ENCODE measurements around the gene PPP1R1C.

DNA sequence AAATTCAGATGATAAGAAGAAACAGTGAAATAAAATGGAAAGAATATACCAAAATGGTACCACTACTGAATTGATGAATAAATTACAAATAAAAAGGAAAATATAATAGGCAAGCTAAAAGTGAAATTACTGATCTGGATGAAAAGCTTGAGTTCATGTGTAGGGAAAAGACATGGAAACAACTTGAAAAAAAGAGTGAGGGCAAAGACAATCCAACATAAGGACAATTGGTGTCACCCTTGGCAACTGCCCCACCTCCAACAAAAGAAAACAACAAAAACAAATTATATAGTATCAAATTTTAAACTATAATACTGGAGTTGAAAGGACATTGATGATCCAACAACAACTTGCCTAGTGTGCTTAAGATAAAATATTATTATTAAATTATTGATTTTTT lies 37.6 kb downstream of the PPP1R1C start:
- TF ChIP-seq, protein P1, sequence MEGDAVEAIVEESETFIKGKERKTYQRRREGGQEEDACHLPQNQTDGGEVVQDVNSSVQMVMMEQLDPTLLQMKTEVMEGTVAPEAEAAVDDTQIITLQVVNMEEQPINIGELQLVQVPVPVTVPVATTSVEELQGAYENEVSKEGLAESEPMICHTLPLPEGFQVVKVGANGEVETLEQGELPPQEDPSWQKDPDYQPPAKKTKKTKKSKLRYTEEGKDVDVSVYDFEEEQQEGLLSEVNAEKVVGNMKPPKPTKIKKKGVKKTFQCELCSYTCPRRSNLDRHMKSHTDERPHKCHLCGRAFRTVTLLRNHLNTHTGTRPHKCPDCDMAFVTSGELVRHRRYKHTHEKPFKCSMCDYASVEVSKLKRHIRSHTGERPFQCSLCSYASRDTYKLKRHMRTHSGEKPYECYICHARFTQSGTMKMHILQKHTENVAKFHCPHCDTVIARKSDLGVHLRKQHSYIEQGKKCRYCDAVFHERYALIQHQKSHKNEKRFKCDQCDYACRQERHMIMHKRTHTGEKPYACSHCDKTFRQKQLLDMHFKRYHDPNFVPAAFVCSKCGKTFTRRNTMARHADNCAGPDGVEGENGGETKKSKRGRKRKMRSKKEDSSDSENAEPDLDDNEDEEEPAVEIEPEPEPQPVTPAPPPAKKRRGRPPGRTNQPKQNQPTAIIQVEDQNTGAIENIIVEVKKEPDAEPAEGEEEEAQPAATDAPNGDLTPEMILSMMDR (conservative IDR thresholded peaks at IDR 0.05; ENCODE audit: low read depth in 2 of 2), result no peak
- TF ChIP-seq EZH2 (IDR thresholded peaks at IDR 0.05; ENCODE audit: low read depth, unreplicated experiment), result no peak

All from GM23338 (cell line).